ENCODE results near the gene PTPDC1. TPM values are rescaled to one million over a fixed set of nuclear protein-coding genes. Genes with fewer than 3 reads are reported as not detected.
"Not testable (repeated sequence)": the region's sequence is repeated elsewhere in the genome, so short reads cannot be mapped to it uniquely, and the experiment has no call there.

PTPDC1 gene
- total RNA-seq, 2 donors from 2014 or later, result 5.1 to 6.8 TPM

DNA sequence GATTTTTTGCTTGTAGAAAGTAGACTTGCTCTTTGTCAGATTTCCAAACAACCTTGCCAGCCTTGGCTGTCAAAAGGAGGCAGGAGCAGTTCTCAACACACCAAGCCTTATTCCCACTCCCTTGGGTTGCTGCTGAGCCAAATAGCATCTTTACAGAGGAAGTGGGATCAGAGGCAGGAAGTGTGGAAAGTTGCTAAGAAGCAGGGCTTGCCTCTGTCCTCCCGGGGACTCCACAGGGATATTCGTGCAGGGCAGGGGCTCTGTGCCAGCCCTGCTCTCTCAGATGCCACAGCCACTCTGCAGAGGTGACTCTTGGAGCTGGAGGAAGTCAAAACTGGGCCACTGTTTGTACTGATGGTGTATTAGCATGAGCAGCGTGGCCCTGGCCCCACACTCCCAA, 24.3 kb downstream of the PTPDC1 start:
- H3K4me3 Mint-ChIP-seq, result no peak overlapping the region
- DNase-seq (ENCODE audit: low spot score) (no peak), ATAC-seq (no peak)
- no peaks in the 10 kb centered on the region for H3K4me1 Mint-ChIP-seq (ENCODE audit: low read depth in 2 of 2)
- no peak overlapping the region for H3K27ac Mint-ChIP-seq
- H3K9me3 Mint-ChIP-seq, result no peaks in the 10 kb centered on the region
- no peaks in the 10 kb centered on the region for H3K27me3 Mint-ChIP-seq
- H3K36me3 Mint-ChIP-seq, result no peaks in the 10 kb centered on the region

DNA sequence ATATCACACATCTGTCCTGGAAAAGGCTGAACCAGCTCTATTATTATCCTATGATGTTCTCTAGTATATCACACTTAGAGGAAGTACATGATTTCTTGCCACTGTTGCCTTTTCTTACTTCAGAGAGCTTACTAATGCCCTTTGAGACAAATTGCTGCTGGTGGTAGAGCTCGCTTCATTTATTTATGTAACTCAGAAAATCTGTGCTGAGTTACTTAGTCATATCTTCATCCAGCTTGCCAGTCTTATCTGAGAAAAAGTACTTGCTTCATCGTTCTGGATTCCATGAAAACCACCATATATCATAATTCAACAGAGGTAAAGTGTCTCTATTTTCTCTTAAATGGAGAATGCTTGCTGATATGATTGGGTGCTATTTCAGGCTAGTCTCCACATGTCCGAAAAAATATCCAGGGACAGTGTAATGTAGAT, 26.6 kb downstream of the PTPDC1 start:
- Mint-ChIP-seq H3K4me1 (ENCODE audit: low read depth in 2 of 2) (no peaks in the 10 kb centered on the region), H3K36me3 (no peaks in the 10 kb centered on the region), H3K4me3 (no peak overlapping the region), H3K27ac (no peak overlapping the region), H3K9me3 (no peaks in the 10 kb centered on the region), H3K27me3 (no peaks in the 10 kb centered on the region)
- ATAC-seq, result no peak
- no peak for DNase-seq (ENCODE audit: low spot score)

DNA sequence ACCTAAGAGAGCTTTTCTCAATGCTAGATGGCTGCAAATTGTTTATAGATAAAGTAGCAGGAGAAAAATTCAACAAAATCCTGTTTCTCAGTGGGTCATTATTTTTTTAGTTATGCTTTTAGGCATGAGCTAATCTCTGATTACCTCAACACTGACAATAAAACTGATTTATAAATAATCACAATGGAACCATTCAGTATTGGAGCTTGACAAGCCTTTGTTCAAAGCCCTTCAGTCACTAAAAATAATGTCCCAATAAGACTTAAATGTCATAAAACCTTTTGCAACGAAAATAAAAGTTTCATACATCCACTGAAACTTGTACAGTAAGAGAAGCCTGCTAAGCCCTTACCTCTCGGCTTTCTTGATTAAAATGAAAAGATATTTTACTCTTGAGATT, 27.2 kb downstream of the PTPDC1 start:
- Mint-ChIP-seq H3K36me3 (no peaks in the 10 kb centered on the region), H3K9me3 (no peaks in the 10 kb centered on the region), H3K4me1 (ENCODE audit: low read depth in 2 of 2) (no peaks in the 10 kb centered on the region), H3K27ac (no peak overlapping the region), H3K4me3 (no peak overlapping the region), H3K27me3 (no peaks in the 10 kb centered on the region)
- ATAC-seq (no peak), DNase-seq (ENCODE audit: low spot score) (no peak)

GRCh38 chr9:94112716-94113465, 28.6 kb downstream of the PTPDC1 start:
- Mint-ChIP-seq H3K4me1 (ENCODE audit: low read depth in 2 of 2) (no peaks in the 10 kb centered on the region), H3K4me3 (no peak overlapping the region), H3K9me3 (no peaks in the 10 kb centered on the region), H3K27ac (no peak overlapping the region), H3K36me3 (no peaks in the 10 kb centered on the region), H3K27me3 (no peaks in the 10 kb centered on the region)
- DNase-seq (ENCODE audit: low spot score), result no peak
- no peak for ATAC-seq

DNA sequence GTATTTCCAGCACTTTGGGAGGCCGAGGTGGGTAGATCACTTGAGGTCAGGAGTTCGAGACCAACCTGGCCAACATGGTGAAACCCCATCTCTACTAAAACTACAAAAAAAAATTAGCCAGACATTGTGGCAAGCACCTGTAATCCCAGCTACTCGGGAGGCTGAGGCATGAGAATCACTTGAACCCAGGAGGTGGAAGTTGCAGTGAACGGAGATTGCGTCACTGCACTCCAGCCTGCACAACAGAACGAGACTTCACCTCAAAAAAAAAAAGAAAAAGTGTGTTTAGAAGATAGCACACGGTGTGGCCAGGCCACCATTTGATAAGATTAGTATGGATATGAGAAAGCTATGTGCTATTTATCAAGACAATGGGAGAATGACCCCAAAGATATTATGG, 35.8 kb downstream of the PTPDC1 start:
- H3K27ac Mint-ChIP-seq; H3K4me1 Mint-ChIP-seq (ENCODE audit: low read depth in 2 of 2); H3K27me3 Mint-ChIP-seq; H3K4me3 Mint-ChIP-seq; H3K9me3 Mint-ChIP-seq; DNase-seq (ENCODE audit: low spot score); ATAC-seq: not testable (repeated sequence)
- H3K36me3 Mint-ChIP-seq, result peaks cover 10% of the 10 kb centered on the region

DNA sequence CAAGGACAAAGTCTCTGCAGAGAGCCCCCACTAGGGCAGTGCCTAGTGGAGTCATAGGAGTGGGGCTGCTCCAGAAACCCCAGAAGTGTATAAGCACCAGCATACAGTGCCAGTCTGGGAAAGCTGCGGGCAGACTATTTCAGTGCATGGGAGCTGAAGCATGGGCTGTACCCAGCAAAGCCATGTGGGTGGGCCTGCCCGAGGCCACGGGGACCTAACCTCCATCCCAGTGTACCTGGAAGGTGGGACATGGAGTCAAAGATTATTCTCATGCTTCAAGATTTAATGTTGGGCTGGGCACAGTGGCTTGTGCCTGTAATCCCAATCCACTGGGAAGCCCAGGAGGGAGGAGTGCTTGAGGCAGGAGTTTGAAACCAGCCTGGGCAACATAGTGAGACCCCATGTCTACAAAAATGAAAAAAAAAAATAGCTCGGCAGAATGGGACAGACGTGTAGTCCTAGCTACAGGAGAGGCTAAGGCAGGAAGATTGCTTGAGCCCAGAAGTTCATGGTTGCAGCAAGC, 36.7 kb downstream of the PTPDC1 start:
- no peak overlapping the region for H3K4me3 Mint-ChIP-seq
- H3K27ac Mint-ChIP-seq, result no peak overlapping the region
- no peaks in the 10 kb centered on the region for H3K4me1 Mint-ChIP-seq (ENCODE audit: low read depth in 2 of 2)
- peak; percentile 24 to 46 for ATAC-seq
- DNase-seq (ENCODE audit: low spot score), result no peak
- H3K9me3 Mint-ChIP-seq, result no peaks in the 10 kb centered on the region
- H3K27me3 Mint-ChIP-seq, result no peaks in the 10 kb centered on the region
- H3K36me3 Mint-ChIP-seq, result peaks cover 10% of the 10 kb centered on the region

GRCh38 chr9:94126844-94127243, 42.6 kb downstream of the PTPDC1 start:
- peaks cover 33% of the 10 kb centered on the region for H3K36me3 Mint-ChIP-seq
- H3K9me3 Mint-ChIP-seq, result no peaks in the 10 kb centered on the region
- no peaks in the 10 kb centered on the region for H3K27me3 Mint-ChIP-seq
- no peaks in the 10 kb centered on the region for H3K4me1 Mint-ChIP-seq (ENCODE audit: low read depth in 2 of 2)
- H3K4me3 Mint-ChIP-seq, result no peak overlapping the region
- ATAC-seq, result no peak
- no peak overlapping the region for H3K27ac Mint-ChIP-seq
- no peak for DNase-seq (ENCODE audit: low spot score)

- H3K4me3 Mint-ChIP-seq, result no peak overlapping the region
- H3K27me3 Mint-ChIP-seq, result no peaks in the 10 kb centered on the region
- H3K4me1 Mint-ChIP-seq (ENCODE audit: low read depth in 2 of 2), result no peaks in the 10 kb centered on the region
- no peaks in the 10 kb centered on the region for H3K9me3 Mint-ChIP-seq
- DNase-seq (ENCODE audit: low spot score) (no peak), ATAC-seq (no peak)
- peaks cover 33% of the 10 kb centered on the region for H3K36me3 Mint-ChIP-seq
- no peak overlapping the region for H3K27ac Mint-ChIP-seq
Observed at GRCh38 chr9:94127806-94128205, 43.5 kb downstream of the PTPDC1 start.

- H3K4me3 Mint-ChIP-seq, result no peak overlapping the region
- DNase-seq (ENCODE audit: low spot score), result no peak
- no peaks in the 10 kb centered on the region for H3K9me3 Mint-ChIP-seq
- H3K4me1 Mint-ChIP-seq (ENCODE audit: low read depth in 2 of 2), result no peaks in the 10 kb centered on the region
- H3K36me3 Mint-ChIP-seq, result peaks cover 33% of the 10 kb centered on the region
- no peak overlapping the region for H3K27ac Mint-ChIP-seq
- H3K27me3 Mint-ChIP-seq, result peaks cover 3 to 5% of the 10 kb centered on the region in 2 donors
- no peak for ATAC-seq
Observed at GRCh38 chr9:94128580-94128979, 44.3 kb downstream of the PTPDC1 start.

DNA sequence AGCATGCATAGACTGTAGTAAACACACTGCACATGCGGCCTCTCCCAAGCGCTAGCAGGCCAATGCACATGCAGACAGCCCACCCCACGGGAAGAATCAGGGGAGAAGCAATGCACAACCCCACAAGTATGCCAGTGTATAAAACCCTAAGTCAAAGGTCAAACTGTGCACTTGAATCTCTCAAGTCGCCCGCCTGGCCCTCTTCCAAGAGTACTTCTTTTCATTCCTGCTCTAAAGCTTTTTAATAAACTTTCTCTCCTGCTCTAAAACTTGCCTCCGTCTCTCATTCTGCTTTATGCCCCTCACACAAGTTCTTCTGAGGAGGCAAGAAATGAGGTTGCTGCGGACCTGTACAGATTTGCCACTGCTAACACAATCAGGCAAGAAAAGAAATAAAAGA, 50.4 kb downstream of the PTPDC1 start:
- Mint-ChIP-seq H3K27ac (no peak overlapping the region), H3K4me3 (no peak overlapping the region), H3K36me3 (no peaks in the 10 kb centered on the region), H3K9me3 (no peaks in the 10 kb centered on the region), H3K4me1 (ENCODE audit: low read depth in 2 of 2) (no peaks in the 10 kb centered on the region), H3K27me3 (peaks cover 7 to 17% of the 10 kb centered on the region in 2 donors)
- no peak for ATAC-seq
- no peak for DNase-seq (ENCODE audit: low spot score)

- no peaks in the 10 kb centered on the region for H3K9me3 Mint-ChIP-seq
- H3K27ac Mint-ChIP-seq, result no peak overlapping the region
- no peak for ATAC-seq
- H3K4me1 Mint-ChIP-seq (ENCODE audit: low read depth in 2 of 2), result no peaks in the 10 kb centered on the region
- no peaks in the 10 kb centered on the region for H3K36me3 Mint-ChIP-seq
- H3K4me3 Mint-ChIP-seq, result no peak overlapping the region
- H3K27me3 Mint-ChIP-seq, result peaks cover 7 to 17% of the 10 kb centered on the region in 2 donors
- DNase-seq (ENCODE audit: low spot score), result no peak
Observed at GRCh38 chr9:94135222-94135621, 51.0 kb downstream of the PTPDC1 start.

- H3K4me1 Mint-ChIP-seq (ENCODE audit: low read depth in 2 of 2), result no peaks in the 10 kb centered on the region
- no peak for DNase-seq (ENCODE audit: low spot score)
- no peak for ATAC-seq
Observed at GRCh38 chr9:94139672-94140417, 55.6 kb downstream of the PTPDC1 start.

DNA sequence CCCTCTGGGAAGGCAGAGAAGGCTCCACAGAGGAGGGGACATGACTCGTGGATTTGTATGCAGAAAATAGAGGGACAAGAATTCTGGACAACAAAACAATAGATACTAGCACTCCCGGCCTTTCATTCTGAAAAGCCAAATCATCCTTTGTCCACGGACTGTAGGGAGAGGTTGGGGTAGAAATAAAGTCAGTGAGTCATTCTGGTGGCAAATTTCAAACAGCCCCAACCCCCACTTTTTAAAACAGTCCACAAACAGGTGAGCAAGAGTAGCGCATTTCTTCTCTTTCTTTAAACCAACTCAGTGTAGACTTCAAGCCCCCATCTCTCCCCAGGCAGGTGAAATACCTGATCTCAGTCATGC, 56.1 kb downstream of the PTPDC1 start:
- Mint-ChIP-seq H3K27me3 (peaks cover 2 to 9% of the 10 kb centered on the region in 2 donors), H3K4me1 (ENCODE audit: low read depth in 2 of 2) (no peaks in the 10 kb centered on the region), H3K9me3 (no peaks in the 10 kb centered on the region), H3K27ac (no peak overlapping the region), H3K36me3 (no peaks in the 10 kb centered on the region), H3K4me3 (no peak overlapping the region)
- no peak for DNase-seq (ENCODE audit: low spot score)
- ATAC-seq, result no peak

More at GRCh38 chr9:94139672-94140417, 55.6 kb downstream of the PTPDC1 start:
- H3K27me3 Mint-ChIP-seq, result peaks cover 2 to 10% of the 10 kb centered on the region in 2 donors
- H3K4me3 Mint-ChIP-seq, result no peak overlapping the region
- no peaks in the 10 kb centered on the region for H3K9me3 Mint-ChIP-seq
- no peak overlapping the region for H3K27ac Mint-ChIP-seq
- H3K36me3 Mint-ChIP-seq, result no peaks in the 10 kb centered on the region
